Naive thymus-derived CD4-positive, alpha-beta T cell (primary cell): ENCODE data around the gene RHOH. TPM values are rescaled to one million over a fixed set of nuclear protein-coding genes. Genes with fewer than 3 reads are reported as not detected.

Experiments
- ATAC-seq: fragments of 150-1000 bp; cut with Tn5 transposase; 2 replicates; pipeline ENCODE4 v1.10.0; 2021; ENCODE audit warnings: mild to moderate bottlenecking, moderate library complexity
- CTCF ChIA-PET: fragments of 350-600 bp; sonication (Branson Sonifier 250); formaldehyde crosslinking; loops from one replicate; lab custom pipeline; 2021; ENCODE audit warnings: antibody characterized with exemption; lab: Charles Lee
- POLR2A ChIA-PET: fragments of 350-600 bp; sonication (Branson Sonifier 250); formaldehyde crosslinking; loops from one replicate; lab custom pipeline; 2021; ENCODE audit warnings: antibody characterized with exemption, inconsistent platforms; lab: Charles Lee
- DNase-seq, 9 donors: peaks; one replicate each; pipeline versions ENCODE4 v3.0.0 to v3.0.0-alpha.2; 2020 to 2022; ENCODE audit warnings: mixed read lengths in 1 of 9
- H3K27ac ChIP-seq: one replicate; pipeline ENCODE4 v1.7.0; 2013; ENCODE audit warnings: mild to moderate bottlenecking, low read depth, low read length, moderate library complexity
- H3K27me3 ChIP-seq, 2 donors: one replicate each; pipeline ENCODE4 v1.7.0; 2013; ENCODE audit warnings: low read length in 2 of 2, mild to moderate bottlenecking in 2 of 2, moderate library complexity in 2 of 2; ENCODE audit not compliant: control insufficient read depth in 2 of 2, insufficient read depth in 2 of 2
- H3K36me3 ChIP-seq, 3 experiments: 1 replicate in 2 of 3; 2 replicates in 1 of 3; pipeline ENCODE4 v1.7.0; 2013; ENCODE audit warnings: low read length in 3 of 3, mild to moderate bottlenecking in 3 of 3, moderate library complexity in 1 of 3; ENCODE audit not compliant: insufficient read depth in 3 of 3, control insufficient read depth in 2 of 3
- H3K4me1 ChIP-seq, 2 donors: one replicate each; pipeline ENCODE4 v1.7.0; 2013; ENCODE audit warnings: low read length in 2 of 2, mild to moderate bottlenecking in 2 of 2, moderate library complexity in 1 of 2; ENCODE audit not compliant: control insufficient read depth in 2 of 2, insufficient read depth in 2 of 2
- H3K4me3 ChIP-seq: 2 replicates; pipeline ENCODE4 v1.7.0; 2013; ENCODE audit warnings: mild to moderate bottlenecking, low read length
- H3K9me3 ChIP-seq, 3 experiments: 1 replicate in 2 of 3; 2 replicates in 1 of 3; pipeline ENCODE4 v1.7.0; 2013; ENCODE audit warnings: low read length in 3 of 3; ENCODE audit not compliant: control insufficient read depth in 2 of 3
- H3K27ac Mint-ChIP-seq, 9 donors: one replicate each; pipeline ENCODE4 v1.8.0; 2020 to 2022; ENCODE audit warnings: mixed read lengths in 9 of 9, mild to moderate bottlenecking in 8 of 9, moderate library complexity in 5 of 9, inconsistent platforms in 2 of 9
- H3K27me3 Mint-ChIP-seq, 5 donors: one replicate each; pipeline ENCODE4 v1.8.0; 2021 to 2022; ENCODE audit warnings: mixed read lengths in 5 of 5, mild to moderate bottlenecking in 1 of 5
- H3K36me3 Mint-ChIP-seq, 5 donors: one replicate each; pipeline ENCODE4 v1.8.0; 2020 to 2022; ENCODE audit warnings: mixed read lengths in 5 of 5, mild to moderate bottlenecking in 3 of 5, inconsistent platforms in 1 of 5
- H3K4me1 Mint-ChIP-seq, 7 donors: one replicate each; pipeline ENCODE4 v1.8.0; 2020 to 2022; ENCODE audit warnings: mixed read lengths in 7 of 7, mild to moderate bottlenecking in 3 of 7, inconsistent platforms in 1 of 7
- H3K4me3 Mint-ChIP-seq, 10 donors: one replicate each; pipeline ENCODE4 v1.8.0; 2020 to 2022; ENCODE audit warnings: mild to moderate bottlenecking in 10 of 10, mixed read lengths in 10 of 10, moderate library complexity in 6 of 10, inconsistent platforms in 2 of 10
- H3K9me3 Mint-ChIP-seq, 11 donors: one replicate each; pipeline ENCODE4 v1.8.0; 2020 to 2022; ENCODE audit warnings: mixed read lengths in 11 of 11, mild to moderate bottlenecking in 4 of 11, inconsistent platforms in 1 of 11, moderate library complexity in 1 of 11
- intact Hi-C, 2 donors: fragments of 100-400 bp; cut with micrococcal nuclease; formaldehyde crosslinking; loops; one replicate each; pipeline ENCODE4 v1.15.1; 2023
- polyA plus RNA-seq, 2 donors: library from polyadenylated mRNA; unstranded; fragments of 300-500 nt; fragmentation: Illumina TruSeq; gene quantifications; one replicate each; pipeline ENCODE4 v1.2.3, GENCODE V29; 2021
- total RNA-seq, 6 experiments: library from RNA in 5 of 6; stranded (reverse) in 5 of 6; gene quantifications; 1 replicate in 5 of 6; 2 replicates in 1 of 6; pipeline ENCODE4 v1.2.3 and lab custom pipeline; 2021 to 2026

The RHOH gene
- total and polyA plus RNA-seq, 7 experiments from 2014 or later: 160 to 479 (median 294) TPM

- Histone ChIP-seq H3K9me3 (no peaks in the 10 kb centered on the region), H3K27ac (no peak overlapping the region), H3K4me1 (peaks cover 6 to 8% of the 10 kb centered on the region in 2 donors), H3K36me3 (no peaks in the 10 kb centered on the region), H3K4me3 (no peak overlapping the region), H3K27me3 (no peaks in the 10 kb centered on the region)
- DNase-seq: no peak
- Mint-ChIP-seq H3K4me1 (peaks cover 18 to 61% (median 47%) of the 10 kb centered on the region in 7 donors), H3K4me3 (peak overlapping the region in 5 of 10 donors; percentile 8 to 49 (median 39)), H3K36me3 (peaks cover 0 to 8% (median 0%) of the 10 kb centered on the region in 5 donors), H3K27me3 (no peaks in the 10 kb centered on the region), H3K9me3 (peaks cover 0 to 2% (median 0%) of the 10 kb centered on the region in 11 donors), H3K27ac (peak overlapping the region in 5 of 9 donors; percentile 2 to 75 (median 29))
- intact Hi-C loops: no loop called here
- POLR2A ChIA-PET: interaction anchor here (1.5 to 7.6 kb wide), 2 partner anchors 12 to 18 kb away, joined by 7 to 62 read pairs; partner anchors contain the start of gene RHOH
- CTCF ChIA-PET: interaction anchor here (1.3 to 1.4 kb wide), 2 partner anchors 10 to 19 kb away, joined by 3 to 4 read pairs; no protein-coding TSS in a partner anchor
- no peak for ATAC-seq
Observed at GRCh38 chr4:40182001-40182400, 14.8 kb upstream of the RHOH start.

GRCh38 chr4:40182954-40183353, 13.9 kb upstream of the RHOH start:
- H3K4me3 Mint-ChIP-seq: no peak overlapping the region
- no peak for DNase-seq
- no peaks in the 10 kb centered on the region for H3K9me3 ChIP-seq
- intact Hi-C loops: no loop called here
- no peak overlapping the region for H3K27ac Mint-ChIP-seq
- no peak overlapping the region for H3K4me3 ChIP-seq
- H3K27ac ChIP-seq: no peak overlapping the region
- peaks cover 21 to 63% (median 54%) of the 10 kb centered on the region in 7 donors for H3K4me1 Mint-ChIP-seq
- peaks cover 6 to 8% of the 10 kb centered on the region in 2 donors for H3K4me1 ChIP-seq
- H3K36me3 Mint-ChIP-seq: peaks cover 0 to 12% (median 0%) of the 10 kb centered on the region in 5 donors
- ChIA-PET CTCF (interaction anchor here (1.3 to 1.4 kb wide), 2 partner anchors 9 to 20 kb away, joined by 3 to 4 read pairs; no protein-coding TSS in a partner anchor), POLR2A (interaction anchor here (1.5 to 7.6 kb wide), 2 partner anchors 11 to 17 kb away, joined by 7 to 62 read pairs; partner anchors contain the start of gene RHOH)
- H3K27me3 ChIP-seq: no peaks in the 10 kb centered on the region
- H3K9me3 Mint-ChIP-seq: peaks cover 0 to 2% (median 0%) of the 10 kb centered on the region in 11 donors
- H3K36me3 ChIP-seq: no peaks in the 10 kb centered on the region
- no peaks in the 10 kb centered on the region for H3K27me3 Mint-ChIP-seq
- no peak for ATAC-seq

GRCh38 chr4:40183615-40184411, 13.0 kb upstream of the RHOH start:
- H3K4me1 Mint-ChIP-seq: peaks cover 19 to 60% (median 50%) of the 10 kb centered on the region in 7 donors
- peak overlapping the region in 8 of 9 donors; percentile 49 to 88 (median 78) for H3K27ac Mint-ChIP-seq
- peaks cover 0 to 2% (median 0%) of the 10 kb centered on the region in 11 donors for H3K9me3 Mint-ChIP-seq
- ChIA-PET CTCF (interaction anchor here (0.6 to 1.7 kb wide), 3 partner anchors 10 to 126 kb away, joined by 3 to 4 read pairs (median 3); no protein-coding TSS in a partner anchor), POLR2A (interaction anchor here (0.6 to 7.6 kb wide), 10 partner anchors 10 to 110 kb away, joined by 3 to 62 read pairs (median 3); partner anchors contain the start of gene RHOH)
- no peak for DNase-seq
- no peaks in the 10 kb centered on the region for H3K36me3 ChIP-seq
- H3K36me3 Mint-ChIP-seq: peaks cover 0 to 12% (median 0%) of the 10 kb centered on the region in 5 donors
- no peaks in the 10 kb centered on the region for H3K27me3 ChIP-seq
- intact Hi-C loops: loop anchor here (1.0 kb wide), 3 partner anchors 9 to 11 kb away; no protein-coding TSS in a partner anchor
- peak overlapping the region; percentile 10 to 72 (median 58) for H3K4me3 Mint-ChIP-seq
- no peaks in the 10 kb centered on the region for H3K27me3 Mint-ChIP-seq
- H3K9me3 ChIP-seq: no peaks in the 10 kb centered on the region
- H3K4me3 ChIP-seq: no peak overlapping the region
- ATAC-seq: peak; percentile 37
- H3K4me1 ChIP-seq: peaks cover 6 to 15% of the 10 kb centered on the region in 2 donors
- peak overlapping the region; percentile 14 for H3K27ac ChIP-seq

- Histone ChIP-seq H3K36me3 (no peaks in the 10 kb centered on the region), H3K27me3 (no peaks in the 10 kb centered on the region), H3K4me1 (peaks cover 6 to 31% of the 10 kb centered on the region in 2 donors), H3K9me3 (no peaks in the 10 kb centered on the region), H3K27ac (no peak overlapping the region), H3K4me3 (no peak overlapping the region)
- H3K27ac Mint-ChIP-seq: peak overlapping the region in 5 of 9 donors; percentile 21 to 87 (median 28)
- ATAC-seq (no peak), DNase-seq (no peak)
- ChIA-PET POLR2A (interaction anchor here (1.2 to 7.6 kb wide), 3 partner anchors 8 to 89 kb away, joined by 3 to 62 read pairs (median 4); partner anchors contain the start of gene RHOH), CTCF (interaction anchor here (0.6 to 0.7 kb wide), 2 partner anchors 34 to 124 kb away, joined by 3 to 6 read pairs; no protein-coding TSS in a partner anchor)
- no peaks in the 10 kb centered on the region for H3K27me3 Mint-ChIP-seq
- peak overlapping the region in 1 of 10 donors; percentile 35 for H3K4me3 Mint-ChIP-seq
- H3K9me3 Mint-ChIP-seq: peaks cover 0 to 2% (median 0%) of the 10 kb centered on the region in 11 donors
- intact Hi-C loops: no loop called here
- peaks cover 31 to 76% (median 67%) of the 10 kb centered on the region in 7 donors for H3K4me1 Mint-ChIP-seq
- H3K36me3 Mint-ChIP-seq: peaks cover 0 to 12% (median 0%) of the 10 kb centered on the region in 5 donors
Observed at GRCh38 chr4:40185830-40186664, 10.8 kb upstream of the RHOH start.

GRCh38 chr4:40186665-40187014, 10.2 kb upstream of the RHOH start:
- Mint-ChIP-seq H3K27me3 (no peaks in the 10 kb centered on the region), H3K27ac (peak overlapping the region in 2 of 9 donors; percentile 72 to 87), H3K4me1 (peaks cover 35 to 82% (median 67%) of the 10 kb centered on the region in 7 donors), H3K4me3 (peak overlapping the region in 1 of 10 donors; percentile 14), H3K9me3 (peaks cover 0 to 2% (median 0%) of the 10 kb centered on the region in 11 donors), H3K36me3 (peaks cover 0 to 12% (median 0%) of the 10 kb centered on the region in 5 donors)
- Histone ChIP-seq H3K36me3 (no peaks in the 10 kb centered on the region), H3K27me3 (no peaks in the 10 kb centered on the region), H3K4me1 (peaks cover 6 to 31% of the 10 kb centered on the region in 2 donors), H3K27ac (no peak overlapping the region), H3K9me3 (no peaks in the 10 kb centered on the region), H3K4me3 (no peak overlapping the region)
- CTCF ChIA-PET: interaction anchor here (0.7 kb wide), 1 partner anchor 34 kb away, joined by 3 read pairs; no protein-coding TSS in a partner anchor
- DNase-seq (no peak), ATAC-seq (no peak)
- POLR2A ChIA-PET: interaction anchor here (0.8 to 7.6 kb wide), 4 partner anchors 7 to 89 kb away, joined by 3 to 62 read pairs (median 4); partner anchors contain the start of gene RHOH
- intact Hi-C loops: loop anchor here in 1 of 2 donors (1.0 kb wide), 1 partner anchor 9 kb away; no protein-coding TSS in a partner anchor
